HG03432 (cell line): ENCODE results near the gene MCU.
"Not testable (repeated sequence)": the region's sequence is repeated elsewhere in the genome, so short reads cannot be mapped to it uniquely, and the experiment has no call there.

Source experiments
- ATAC-seq: cut with Tn5 transposase; IDR thresholded peaks from one replicate; pipeline ENCODE4 v1.9.1; 2021; ENCODE audit warnings: mild to moderate bottlenecking, moderate library complexity; ENCODE audit not compliant: unreplicated experiment

Gene MCU

GRCh38 chr10:72756674-72757385 is 64.9 kb downstream of the MCU start:
- ATAC-seq = no peak

- no peak for ATAC-seq
These were observed 65.8 kb downstream of the MCU start for GRCh38 chr10:72757732-72758131.

- ATAC-seq = not testable (repeated sequence)
These were observed 67.0 kb downstream of the MCU start for GRCh38 chr10:72758930-72759329.

- ATAC-seq = no peak
These were observed 67.6 kb downstream of the MCU start for GRCh38 chr10:72759584-72759983.

- no peak for ATAC-seq
These were observed 69.6 kb downstream of the MCU start for GRCh38 chr10:72761498-72761897.

- ATAC-seq = no peak
These were observed 70.1 kb downstream of the MCU start for GRCh38 chr10:72762042-72762441.

- no peak for ATAC-seq
These were observed 71.3 kb downstream of the MCU start for GRCh38 chr10:72763201-72763600.

GRCh38 chr10:72764151-72764550 is 72.2 kb downstream of the MCU start:
- no peak for ATAC-seq

GRCh38 chr10:72765051-72765745 is 73.3 kb downstream of the MCU start:
- ATAC-seq = no peak

GRCh38 chr10:72771195-72771594 is 79.3 kb downstream of the MCU start:
- not testable (repeated sequence) for ATAC-seq

- no peak for ATAC-seq
These were observed 80.1 kb downstream of the MCU start for GRCh38 chr10:72772031-72772430.

- no peak for ATAC-seq
These were observed 87.9 kb downstream of the MCU start for GRCh38 chr10:72779874-72780273.

GRCh38 chr10:72782649-72783330 is 90.8 kb downstream of the MCU start:
- ATAC-seq = no peak

- ATAC-seq = no peak
These were observed 91.5 kb downstream of the MCU start for GRCh38 chr10:72783410-72783833.

- ATAC-seq = no peak
These were observed 92.8 kb downstream of the MCU start for GRCh38 chr10:72784551-72785351.

- ATAC-seq = no peak
These were observed 93.5 kb downstream of the MCU start for GRCh38 chr10:72785409-72785808.

GRCh38 chr10:72790216-72790990 is 98.5 kb downstream of the MCU start:
- ATAC-seq = no peak

GRCh38 chr10:72792288-72792687 is 100.3 kb downstream of the MCU start:
- ATAC-seq = no peak

GRCh38 chr10:72793752-72794151 is 101.8 kb downstream of the MCU start:
- no peak for ATAC-seq

- ATAC-seq = no peak
These were observed 102.3 kb downstream of the MCU start for GRCh38 chr10:72794260-72794659.
